ENCODE data around the gene STX5.

STX5 gene

GRCh38 chr11:62786318-62787004 is 45.4 kb downstream of the STX5 start:
- H3K27ac ChIP-seq (ENCODE audit: low read depth, low read length), result peak overlapping the region; percentile 60
- no peaks in the 10 kb centered on the region; the same call in 1 of the 2 replicates for H4K20me1 ChIP-seq (ENCODE audit: control insufficient read depth, insufficient read depth, low read depth, low read length)
- peak overlapping the region; percentile 59 for H3K4me2 ChIP-seq (ENCODE audit: low read length)
- H3F3A ChIP-seq (ENCODE audit: control insufficient read depth, insufficient read depth), result peaks cover 17% of the 10 kb centered on the region; the same call in 1 of the 2 replicates
- no peaks in the 10 kb centered on the region for H3K9me3 ChIP-seq (ENCODE audit: control insufficient read depth, insufficient read depth, low read length)
- peak overlapping the region; percentile 83 for H3K4me3 ChIP-seq (ENCODE audit: low read length)
- no peaks in the 10 kb centered on the region for H3K9me2 ChIP-seq (replicated peaks; ENCODE audit: control insufficient read depth, low read length)
- TF ChIP-seq EZH2phosphoT487 (IDR thresholded peaks at IDR 0.05; ENCODE audit: borderline replicate concordance, low read length) (no peak), CTCF (IDR thresholded peaks at IDR 0.05; ENCODE audit: low read depth, low read length, poor library complexity, severe bottlenecking) (peak; percentile 94)
- H3K27me3 ChIP-seq (ENCODE audit: control insufficient read depth, low read length), result no peaks in the 10 kb centered on the region
- peaks cover 51% of the 10 kb centered on the region for H3K79me2 ChIP-seq (ENCODE audit: control insufficient read depth, low read length)
- H3K4me1 ChIP-seq (ENCODE audit: control insufficient read depth, low read length), result peaks cover 36% of the 10 kb centered on the region
- H3K36me3 ChIP-seq (ENCODE audit: control insufficient read depth, low read length), result peaks cover 62% of the 10 kb centered on the region

- H3K36me3 ChIP-seq (ENCODE audit: control insufficient read depth, low read length), result peaks cover 43% of the 10 kb centered on the region
- peaks cover 14% of the 10 kb centered on the region for H3K79me2 ChIP-seq (ENCODE audit: control insufficient read depth, low read length)
- peaks cover 8% of the 10 kb centered on the region for H3K4me1 ChIP-seq (ENCODE audit: control insufficient read depth, low read length)
- H4K20me1 ChIP-seq (ENCODE audit: control insufficient read depth, insufficient read depth, low read depth, low read length), result no peaks in the 10 kb centered on the region
- H3K27me3 ChIP-seq (ENCODE audit: control insufficient read depth, low read length), result no peaks in the 10 kb centered on the region
- TF ChIP-seq EZH2phosphoT487 (IDR thresholded peaks at IDR 0.05; ENCODE audit: borderline replicate concordance, low read length) (no peak), CTCF (IDR thresholded peaks at IDR 0.05; ENCODE audit: low read depth, low read length, poor library complexity, severe bottlenecking) (no peak)
- H3K4me2 ChIP-seq (ENCODE audit: low read length), result no peak overlapping the region
- H3K9me3 ChIP-seq (ENCODE audit: control insufficient read depth, insufficient read depth, low read length), result no peaks in the 10 kb centered on the region
- H3K9me2 ChIP-seq (replicated peaks; ENCODE audit: control insufficient read depth, low read length), result no peaks in the 10 kb centered on the region
- no peak overlapping the region for H3K4me3 ChIP-seq (ENCODE audit: low read length)
- H3F3A ChIP-seq (ENCODE audit: control insufficient read depth, insufficient read depth), result peaks cover 11% of the 10 kb centered on the region; the same call in 1 of the 2 replicates
- no peak overlapping the region for H3K27ac ChIP-seq (ENCODE audit: low read depth, low read length)
Measured at GRCh38 chr11:62782753-62783152, 49.1 kb downstream of the STX5 start.

- Histone ChIP-seq H4K20me1 (ENCODE audit: control insufficient read depth, insufficient read depth, low read depth, low read length) (no peaks in the 10 kb centered on the region), H3K27me3 (ENCODE audit: control insufficient read depth, low read length) (no peaks in the 10 kb centered on the region), H3K4me2 (ENCODE audit: low read length) (no peak overlapping the region), H3K9me3 (ENCODE audit: control insufficient read depth, insufficient read depth, low read length) (no peaks in the 10 kb centered on the region), H3F3A (ENCODE audit: control insufficient read depth, insufficient read depth) (no peaks in the 10 kb centered on the region), H3K4me3 (ENCODE audit: low read length) (no peak overlapping the region), H3K79me2 (ENCODE audit: control insufficient read depth, low read length) (peaks cover 12% of the 10 kb centered on the region), H3K27ac (ENCODE audit: low read depth, low read length) (no peak overlapping the region), H3K4me1 (ENCODE audit: control insufficient read depth, low read length) (peaks cover 5% of the 10 kb centered on the region), H3K9me2 (replicated peaks; ENCODE audit: control insufficient read depth, low read length) (no peaks in the 10 kb centered on the region), H3K36me3 (ENCODE audit: control insufficient read depth, low read length) (peaks cover 47% of the 10 kb centered on the region)
- TF ChIP-seq CTCF (IDR thresholded peaks at IDR 0.05; ENCODE audit: low read depth, low read length, poor library complexity, severe bottlenecking) (no peak), EZH2phosphoT487 (IDR thresholded peaks at IDR 0.05; ENCODE audit: borderline replicate concordance, low read length) (no peak)
Measured at GRCh38 chr11:62778441-62778840, 53.4 kb downstream of the STX5 start.
